Dermis blood vessel endothelial cell (primary cell): ENCODE results near the gene TMPRSS3. TPM values are rescaled to one million over a fixed set of nuclear protein-coding genes. Genes with fewer than 3 reads are reported as not detected.

Source experiments
- DNase-seq: peaks from one replicate; pipeline ENCODE4 v3.0.0; 2010
- total RNA-seq: library from RNA; depleted of rRNA; stranded (reverse); fragments of >200 nt; gene quantifications from 2 replicates; pipeline ENCODE4 v1.2.3, GENCODE V29; 2014

TMPRSS3 gene
- total RNA-seq, 1 donor from 2014 or later, result not detected

GRCh38 chr21:42349420-42350317, 46.2 kb downstream of the TMPRSS3 start:
- no peak for DNase-seq

- no peak for DNase-seq
Observed at GRCh38 chr21:42348762-42349161, 47.1 kb downstream of the TMPRSS3 start.

GRCh38 chr21:42347601-42348327, 48.1 kb downstream of the TMPRSS3 start:
- DNase-seq, result no peak

GRCh38 chr21:42346866-42347600, 48.8 kb downstream of the TMPRSS3 start:
- DNase-seq, result no peak

GRCh38 chr21:42346441-42346840, 49.4 kb downstream of the TMPRSS3 start:
- no peak for DNase-seq

GRCh38 chr21:42344631-42345030, 51.2 kb downstream of the TMPRSS3 start:
- DNase-seq, result no peak

GRCh38 chr21:42343963-42344510, 51.8 kb downstream of the TMPRSS3 start:
- DNase-seq, result no peak

GRCh38 chr21:42343556-42343955, 52.3 kb downstream of the TMPRSS3 start:
- no peak for DNase-seq

GRCh38 chr21:42343101-42343500, 52.8 kb downstream of the TMPRSS3 start:
- no peak for DNase-seq

- no peak for DNase-seq
Observed at GRCh38 chr21:42341776-42342542, 53.9 kb downstream of the TMPRSS3 start.

- DNase-seq, result no peak
Observed at GRCh38 chr21:42340187-42341050, 55.4 kb downstream of the TMPRSS3 start.

- DNase-seq, result no peak
Observed at GRCh38 chr21:42338729-42339715, 56.8 kb downstream of the TMPRSS3 start.

GRCh38 chr21:42337830-42338728, 57.8 kb downstream of the TMPRSS3 start:
- DNase-seq, result peak; percentile 78

GRCh38 chr21:42337276-42337675, 58.6 kb downstream of the TMPRSS3 start:
- no peak for DNase-seq

- no peak for DNase-seq
Observed at GRCh38 chr21:42336054-42336453, 59.8 kb downstream of the TMPRSS3 start.

- no peak for DNase-seq
Observed at GRCh38 chr21:42332557-42333317, 63.1 kb downstream of the TMPRSS3 start.

- DNase-seq, result no peak
Observed at GRCh38 chr21:42331660-42332059, 64.2 kb downstream of the TMPRSS3 start.
